ENCODE results near the gene DIP2C. TPM values are rescaled to one million over a fixed set of nuclear protein-coding genes. Genes with fewer than 3 reads are reported as not detected.

Gene DIP2C, protein sequence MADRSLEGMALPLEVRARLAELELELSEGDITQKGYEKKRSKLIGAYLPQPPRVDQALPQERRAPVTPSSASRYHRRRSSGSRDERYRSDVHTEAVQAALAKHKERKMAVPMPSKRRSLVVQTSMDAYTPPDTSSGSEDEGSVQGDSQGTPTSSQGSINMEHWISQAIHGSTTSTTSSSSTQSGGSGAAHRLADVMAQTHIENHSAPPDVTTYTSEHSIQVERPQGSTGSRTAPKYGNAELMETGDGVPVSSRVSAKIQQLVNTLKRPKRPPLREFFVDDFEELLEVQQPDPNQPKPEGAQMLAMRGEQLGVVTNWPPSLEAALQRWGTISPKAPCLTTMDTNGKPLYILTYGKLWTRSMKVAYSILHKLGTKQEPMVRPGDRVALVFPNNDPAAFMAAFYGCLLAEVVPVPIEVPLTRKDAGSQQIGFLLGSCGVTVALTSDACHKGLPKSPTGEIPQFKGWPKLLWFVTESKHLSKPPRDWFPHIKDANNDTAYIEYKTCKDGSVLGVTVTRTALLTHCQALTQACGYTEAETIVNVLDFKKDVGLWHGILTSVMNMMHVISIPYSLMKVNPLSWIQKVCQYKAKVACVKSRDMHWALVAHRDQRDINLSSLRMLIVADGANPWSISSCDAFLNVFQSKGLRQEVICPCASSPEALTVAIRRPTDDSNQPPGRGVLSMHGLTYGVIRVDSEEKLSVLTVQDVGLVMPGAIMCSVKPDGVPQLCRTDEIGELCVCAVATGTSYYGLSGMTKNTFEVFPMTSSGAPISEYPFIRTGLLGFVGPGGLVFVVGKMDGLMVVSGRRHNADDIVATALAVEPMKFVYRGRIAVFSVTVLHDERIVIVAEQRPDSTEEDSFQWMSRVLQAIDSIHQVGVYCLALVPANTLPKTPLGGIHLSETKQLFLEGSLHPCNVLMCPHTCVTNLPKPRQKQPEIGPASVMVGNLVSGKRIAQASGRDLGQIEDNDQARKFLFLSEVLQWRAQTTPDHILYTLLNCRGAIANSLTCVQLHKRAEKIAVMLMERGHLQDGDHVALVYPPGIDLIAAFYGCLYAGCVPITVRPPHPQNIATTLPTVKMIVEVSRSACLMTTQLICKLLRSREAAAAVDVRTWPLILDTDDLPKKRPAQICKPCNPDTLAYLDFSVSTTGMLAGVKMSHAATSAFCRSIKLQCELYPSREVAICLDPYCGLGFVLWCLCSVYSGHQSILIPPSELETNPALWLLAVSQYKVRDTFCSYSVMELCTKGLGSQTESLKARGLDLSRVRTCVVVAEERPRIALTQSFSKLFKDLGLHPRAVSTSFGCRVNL (N-terminal part only)
- total RNA-seq, result 18.4 TPM

DNA sequence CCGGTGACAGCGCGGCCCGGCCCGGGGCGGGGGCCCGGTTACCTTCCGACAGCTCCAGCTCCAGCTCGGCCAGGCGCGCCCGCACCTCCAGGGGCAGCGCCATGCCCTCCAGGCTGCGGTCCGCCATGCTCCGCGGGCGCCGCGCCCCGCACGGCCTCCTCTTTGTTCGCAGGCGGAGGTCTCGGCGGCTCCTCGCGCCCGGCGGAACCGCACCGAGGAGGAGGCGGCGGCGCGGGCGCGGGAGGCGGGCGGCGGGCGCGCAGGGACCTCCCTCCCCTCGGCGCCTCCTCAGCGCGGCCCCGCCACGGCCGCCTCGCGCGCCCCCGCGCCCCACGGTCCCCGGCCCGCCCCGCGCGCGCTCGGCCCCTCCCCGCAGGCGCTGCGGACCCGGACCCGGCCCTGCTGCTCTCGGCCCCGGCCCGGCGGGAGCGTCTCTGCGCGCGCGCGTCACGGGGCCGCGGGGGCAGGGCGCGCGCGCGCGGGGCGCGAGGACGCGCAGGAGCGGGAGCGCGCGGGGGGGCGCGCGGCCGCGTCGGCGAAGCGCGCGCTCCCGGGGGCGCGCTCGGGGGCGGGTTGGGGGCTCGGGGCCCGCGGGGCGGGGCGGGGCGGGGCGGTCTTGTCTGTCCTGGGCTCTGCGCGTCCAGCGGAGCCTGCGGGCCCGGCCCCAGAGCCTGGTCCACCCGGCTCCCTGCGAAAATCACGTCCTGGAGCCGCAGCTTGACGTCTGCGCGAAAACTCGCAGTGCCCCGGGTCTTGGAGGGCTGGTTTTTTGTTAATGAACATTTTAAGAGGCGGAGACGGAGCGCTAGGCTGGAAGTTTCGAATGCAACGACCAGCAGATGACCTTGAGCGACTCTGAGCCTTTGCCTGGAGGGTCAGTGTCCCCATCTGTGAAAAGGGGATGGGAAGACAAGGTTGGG lies at the start of gene DIP2C:
Gene DIP2C, minus strand, starts transcription at position 217 of the 920 bp plus-strand sequence. Its CDS starts 90 bp downstream, at position 127.
- no peaks in the 10 kb centered on the region for H3K36me3 ChIP-seq
- no peaks in the 10 kb centered on the region for H3K27me3 ChIP-seq
- peak in 1 of 2 donors; percentile 61 for TF ChIP-seq POLR2A (IDR thresholded peaks at IDR 0.05)
- TF ChIP-seq, protein P1, sequence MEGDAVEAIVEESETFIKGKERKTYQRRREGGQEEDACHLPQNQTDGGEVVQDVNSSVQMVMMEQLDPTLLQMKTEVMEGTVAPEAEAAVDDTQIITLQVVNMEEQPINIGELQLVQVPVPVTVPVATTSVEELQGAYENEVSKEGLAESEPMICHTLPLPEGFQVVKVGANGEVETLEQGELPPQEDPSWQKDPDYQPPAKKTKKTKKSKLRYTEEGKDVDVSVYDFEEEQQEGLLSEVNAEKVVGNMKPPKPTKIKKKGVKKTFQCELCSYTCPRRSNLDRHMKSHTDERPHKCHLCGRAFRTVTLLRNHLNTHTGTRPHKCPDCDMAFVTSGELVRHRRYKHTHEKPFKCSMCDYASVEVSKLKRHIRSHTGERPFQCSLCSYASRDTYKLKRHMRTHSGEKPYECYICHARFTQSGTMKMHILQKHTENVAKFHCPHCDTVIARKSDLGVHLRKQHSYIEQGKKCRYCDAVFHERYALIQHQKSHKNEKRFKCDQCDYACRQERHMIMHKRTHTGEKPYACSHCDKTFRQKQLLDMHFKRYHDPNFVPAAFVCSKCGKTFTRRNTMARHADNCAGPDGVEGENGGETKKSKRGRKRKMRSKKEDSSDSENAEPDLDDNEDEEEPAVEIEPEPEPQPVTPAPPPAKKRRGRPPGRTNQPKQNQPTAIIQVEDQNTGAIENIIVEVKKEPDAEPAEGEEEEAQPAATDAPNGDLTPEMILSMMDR (IDR thresholded peaks at IDR 0.05), result no peak
- no peak for TF ChIP-seq POLR2AphosphoS5 (IDR thresholded peaks at IDR 0.05; ENCODE audit: insufficient read depth in 1 of 2, low read depth in 1 of 2)
- DNase-seq (ENCODE audit: extremely low spot score in 2 of 2), result no peak
- H3K4me3 ChIP-seq, result peak within 1 kb of the TSS; percentile 76 to 91
- intact Hi-C loops (cut with DNase I), result loop anchor here (10.0 kb wide), 1 partner anchor 175 kb away; no protein-coding TSS in a partner anchor
- H3K4me1 ChIP-seq, result peaks cover 39% of the 10 kb centered on the region
- no peaks in the 10 kb centered on the region for H3K9me3 ChIP-seq
- peak within 1 kb of the TSS; percentile 93 for H3K27ac ChIP-seq

DNA sequence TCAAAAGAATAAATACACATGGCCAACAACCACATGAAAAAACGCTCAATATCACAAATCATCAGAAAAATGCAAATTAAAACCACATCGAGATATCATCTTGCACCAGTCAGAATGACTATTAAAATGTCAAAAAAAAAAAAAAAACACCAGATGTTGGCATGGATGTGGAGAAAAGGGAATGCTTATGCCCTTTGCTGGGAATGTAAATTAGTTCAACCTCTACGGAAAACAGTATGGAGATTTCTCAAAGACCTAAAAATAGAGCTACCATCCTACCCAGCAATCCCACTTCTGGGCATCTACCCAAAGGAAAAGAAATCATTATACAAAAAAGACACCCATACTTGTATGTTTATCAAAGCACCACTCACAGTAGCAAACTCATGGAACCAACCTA lies 45.0 kb upstream of the DIP2C start:
- H3K9me3 ChIP-seq, result no peaks in the 10 kb centered on the region
- TF ChIP-seq, protein P1 (IDR thresholded peaks at IDR 0.05), result no peak
- TF ChIP-seq POLR2A (IDR thresholded peaks at IDR 0.05) (no peak), POLR2AphosphoS5 (IDR thresholded peaks at IDR 0.05; ENCODE audit: insufficient read depth in 1 of 2, low read depth in 1 of 2) (no peak)
- intact Hi-C loops (cut with DNase I), result no loop called here

DNA sequence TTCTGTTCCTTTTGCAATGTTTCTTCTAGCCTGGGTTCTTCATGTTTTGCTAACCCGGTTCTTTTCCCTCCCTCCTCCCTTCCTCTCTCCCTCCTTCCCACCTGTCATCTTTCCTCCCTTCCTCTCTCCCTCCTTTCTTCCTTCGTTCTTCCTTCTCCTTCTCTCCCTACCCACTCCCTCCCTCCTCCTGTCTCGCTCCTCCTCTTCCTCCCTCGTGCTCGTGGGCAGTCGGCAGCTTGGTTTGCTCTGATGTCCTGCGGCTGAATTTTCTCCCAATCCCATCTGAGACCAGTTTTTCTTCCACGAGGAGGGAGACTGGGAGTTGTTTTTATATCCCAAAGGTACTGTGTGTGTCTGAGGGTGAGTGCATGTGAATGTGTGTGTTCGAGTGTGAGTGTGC lies 43.6 kb upstream of the DIP2C start:
- Histone ChIP-seq H3K4me1 (no peaks in the 10 kb centered on the region), H3K4me3 (no peak overlapping the region), H3K9me3 (no peaks in the 10 kb centered on the region), H3K27ac (no peak overlapping the region), H3K36me3 (no peaks in the 10 kb centered on the region), H3K27me3 (no peaks in the 10 kb centered on the region)
- no peak for TF ChIP-seq POLR2AphosphoS5 (IDR thresholded peaks at IDR 0.05; ENCODE audit: insufficient read depth in 1 of 2, low read depth in 1 of 2)
- no peak for TF ChIP-seq POLR2A (IDR thresholded peaks at IDR 0.05)
- TF ChIP-seq, protein P1 (IDR thresholded peaks at IDR 0.05), result no peak
- DNase-seq (ENCODE audit: extremely low spot score in 2 of 2), result no peak
- intact Hi-C loops (cut with DNase I), result no loop called here

More for the DNA sequence above, 45.0 kb upstream of the DIP2C start:
- no peaks in the 10 kb centered on the region for H3K36me3 ChIP-seq
- H3K4me3 ChIP-seq, result no peak overlapping the region
- no peaks in the 10 kb centered on the region for H3K4me1 ChIP-seq
- no peak for DNase-seq (ENCODE audit: extremely low spot score in 2 of 2)
- H3K27me3 ChIP-seq, result no peaks in the 10 kb centered on the region
- H3K27ac ChIP-seq, result no peak overlapping the region

DNA sequence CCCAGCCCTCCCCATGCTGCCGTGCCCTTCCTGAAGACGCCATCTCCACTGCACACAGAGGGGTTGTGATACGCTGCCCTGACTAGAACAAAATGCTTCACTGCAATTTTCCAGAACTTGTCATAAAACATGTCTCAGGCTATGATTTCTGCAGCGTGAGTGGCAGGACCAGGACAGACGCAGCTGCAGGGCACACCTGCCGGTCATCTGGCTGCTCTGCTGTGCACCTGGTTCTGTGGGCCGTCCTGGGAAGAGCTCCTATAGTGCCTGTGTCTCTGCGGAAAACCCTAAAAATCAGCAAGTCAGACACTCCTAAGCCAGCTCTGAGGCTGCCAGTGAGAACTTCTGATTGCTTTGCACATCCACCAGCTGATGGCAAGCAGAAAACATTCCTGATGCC lies 39.7 kb upstream of the DIP2C start:
- Histone ChIP-seq H3K4me1 (no peaks in the 10 kb centered on the region), H3K4me3 (no peak overlapping the region), H3K27ac (no peak overlapping the region), H3K9me3 (no peaks in the 10 kb centered on the region), H3K36me3 (no peaks in the 10 kb centered on the region), H3K27me3 (no peaks in the 10 kb centered on the region)
- DNase-seq (ENCODE audit: extremely low spot score in 2 of 2), result no peak
- intact Hi-C loops (cut with DNase I), result no loop called here
- TF ChIP-seq, protein P1 (IDR thresholded peaks at IDR 0.05), result no peak
- no peak for TF ChIP-seq POLR2A (IDR thresholded peaks at IDR 0.05)
